Measurements from ENCODE around the gene FAM83D. TPM values are rescaled to one million over a fixed set of nuclear protein-coding genes. Genes with fewer than 3 reads are reported as not detected.

FAM83D gene
- total and polyA plus RNA-seq, 2 of the 8 experiments (the other 6 are each of a cell fraction or from before 2014, with no cell fraction given), result 60.9 to 62.6 TPM

DNA sequence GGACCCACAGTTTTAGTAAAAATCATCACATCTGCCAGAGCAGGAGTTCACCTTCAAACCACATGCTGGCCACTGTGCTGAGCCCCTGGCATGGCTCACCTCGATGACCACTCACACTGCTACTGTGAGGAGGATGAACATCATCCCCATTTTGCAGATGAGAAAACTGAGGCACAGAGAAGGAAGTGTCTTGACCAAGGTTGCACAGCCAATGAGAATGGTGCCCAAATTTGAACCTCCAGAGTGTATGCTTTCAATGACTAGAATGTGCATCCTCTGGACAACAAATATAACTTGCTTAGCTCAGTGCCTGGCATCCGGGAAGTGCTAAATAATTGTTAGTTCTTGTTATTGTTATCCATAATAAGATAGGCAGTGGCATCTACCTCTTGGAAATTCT, 37.2 kb upstream of the FAM83D start:
- TF ChIP-seq FOSL1 (IDR thresholded peaks at IDR 0.05; ENCODE audit: insufficient read depth, low read depth, low read length) (no peak), GABPA (IDR thresholded peaks at IDR 0.05; ENCODE audit: borderline replicate concordance, insufficient read depth, low read length) (no peak), ZNF274 (IDR thresholded peaks at IDR 0.05; ENCODE audit: borderline replicate concordance, extremely low read depth, low read length) (no peak), RNF2 (IDR thresholded peaks at IDR 0.05; ENCODE audit: borderline replicate concordance, low read depth, low read length, missing control alignments, poor library complexity, severe bottlenecking) (no peak), RFX5 (IDR thresholded peaks at IDR 0.05; ENCODE audit: borderline replicate concordance, low read depth, low read length) (no peak), RAD21 (IDR thresholded peaks at IDR 0.05 in 1 of 2, conservative IDR thresholded peaks at IDR 0.05 in 1 of 2; ENCODE audit: low read depth in 2 of 2, low read length in 2 of 2) (no peak), ASH2L (IDR thresholded peaks at IDR 0.05; ENCODE audit: low read length) (no peak)
- TF ChIP-seq, protein P1, sequence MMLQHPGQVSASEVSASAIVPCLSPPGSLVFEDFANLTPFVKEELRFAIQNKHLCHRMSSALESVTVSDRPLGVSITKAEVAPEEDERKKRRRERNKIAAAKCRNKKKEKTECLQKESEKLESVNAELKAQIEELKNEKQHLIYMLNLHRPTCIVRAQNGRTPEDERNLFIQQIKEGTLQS (IDR thresholded peaks at IDR 0.05; ENCODE audit: insufficient read depth, low read depth, low read length), result no peak
- TF ChIP-seq, protein P2, sequence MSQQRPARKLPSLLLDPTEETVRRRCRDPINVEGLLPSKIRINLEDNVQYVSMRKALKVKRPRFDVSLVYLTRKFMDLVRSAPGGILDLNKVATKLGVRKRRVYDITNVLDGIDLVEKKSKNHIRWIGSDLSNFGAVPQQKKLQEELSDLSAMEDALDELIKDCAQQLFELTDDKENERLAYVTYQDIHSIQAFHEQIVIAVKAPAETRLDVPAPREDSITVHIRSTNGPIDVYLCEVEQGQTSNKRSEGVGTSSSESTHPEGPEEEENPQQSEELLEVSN (IDR thresholded peaks at IDR 0.05), result no peak
- H2BK20ac ChIP-seq (ENCODE audit: low read length), result no peak overlapping the region
- no peak overlapping the region for H2AK5ac ChIP-seq (ENCODE audit: low read depth, low read length)
- no peaks in the 10 kb centered on the region; the same call in 1 of the 2 replicates for H3K79me1 ChIP-seq (ENCODE audit: low read depth, low read length)
- no peak overlapping the region for H3K4ac ChIP-seq (replicated peaks; ENCODE audit: insufficient read length, low read depth, low read length)
- CTCF ChIA-PET (ENCODE audit: partially characterized antibody), result interaction anchor here (2.5 kb wide), 1 partner anchor 30 kb away, joined by 8 read pairs; no protein-coding TSS in a partner anchor
- no peak overlapping the region for H2BK12ac ChIP-seq (ENCODE audit: low read depth, low read length)
- no peaks in the 10 kb centered on the region for H3K79me2 ChIP-seq (ENCODE audit: control insufficient read depth in 1 of 2, insufficient read depth in 2 of 2, low read length in 2 of 2)
- H2BK15ac ChIP-seq (ENCODE audit: low read length), result no peak overlapping the region
- no peak for FAIRE-seq
- no peak overlapping the region for H3K56ac ChIP-seq (replicated peaks; ENCODE audit: insufficient read length, low read depth, low read length)
- H3K9ac ChIP-seq (replicated peaks in 1 of 4; ENCODE audit: extremely low read depth in 1 of 4, low read depth in 3 of 4, low read length in 3 of 4), result no peak overlapping the region
- H3K4me3 ChIP-seq (ENCODE audit: extremely low read depth in 1 of 4, insufficient read depth in 2 of 4, low read depth in 3 of 4, low read length in 4 of 4), result no peak overlapping the region
- peaks cover 0 to 8% (median 4%) of the 10 kb centered on the region in 4 experiments; a peak in 5 of 7 replicates for H3K4me1 ChIP-seq (replicated peaks in 1 of 4; ENCODE audit: control insufficient read depth in 3 of 4, insufficient read depth in 4 of 4, low read length in 3 of 4)
- no peaks in the 10 kb centered on the region; a peak in 1 of 7 replicates for H3K27me3 ChIP-seq (replicated peaks in 1 of 4; ENCODE audit: control insufficient read depth in 3 of 4, extremely low read depth in 1 of 4, insufficient read depth in 3 of 4, low read length in 3 of 4)
- no peak overlapping the region for H3K27ac ChIP-seq (ENCODE audit: low read depth, low read length)
- no peak overlapping the region for H3K4me2 ChIP-seq (ENCODE audit: insufficient read depth in 1 of 2, low read depth in 2 of 2, low read length in 2 of 2)
- H3K36me3 ChIP-seq (ENCODE audit: control insufficient read depth in 2 of 4, insufficient read depth in 4 of 4, low read length in 3 of 4), result no peaks in the 10 kb centered on the region
- H3K9me3 ChIP-seq (ENCODE audit: insufficient read depth in 2 of 2, low read depth in 1 of 2, low read length in 1 of 2), result no peaks in the 10 kb centered on the region
- no peak overlapping the region for H2BK120ac ChIP-seq (replicated peaks; ENCODE audit: low read depth, low read length)
- no peak overlapping the region for H2BK5ac ChIP-seq (ENCODE audit: low read depth, low read length)
- H2AFZ ChIP-seq (ENCODE audit: low read length), result no peak overlapping the region
- H4K8ac ChIP-seq (ENCODE audit: extremely low read depth, insufficient read depth, low read length), result no peak overlapping the region
- H3K14ac ChIP-seq (ENCODE audit: insufficient read length), result no peak overlapping the region
- H4K20me1 ChIP-seq (replicated peaks in 1 of 2; ENCODE audit: control insufficient read depth in 1 of 2, insufficient read depth in 2 of 2, low read length in 2 of 2), result peaks cover 0 to 2% of the 10 kb centered on the region in 2 experiments
- no peak overlapping the region for H3K23ac ChIP-seq (ENCODE audit: insufficient read length)
- no peak overlapping the region for H4K91ac ChIP-seq (replicated peaks; ENCODE audit: insufficient read length, low read length)
- no peak for DNase-seq (ENCODE audit: low read depth in 1 of 2, low spot score in 2 of 2)
- peaks cover 2% of the 10 kb centered on the region; the same call in 1 of the 2 replicates for H3K23me2 ChIP-seq (ENCODE audit: low read depth, low read length)
- no peak overlapping the region for H4K5ac ChIP-seq (ENCODE audit: insufficient read length, low read depth, low read length)
- POLR2A ChIA-PET (ENCODE audit: partially characterized antibody), result interaction anchor here (1.3 kb wide), 1 partner anchor 10 kb away, joined by 6 read pairs; no protein-coding TSS in a partner anchor
- no peak overlapping the region for H3K18ac ChIP-seq (ENCODE audit: extremely low read depth, low read length)
- WGBS, 2 experiments (ENCODE audit: extremely low coverage in 1 of 2, insufficient coverage in 1 of 2, insufficient read length in 1 of 2, insufficient replicate concordance in 2 of 2, low coverage in 1 of 2, low lambda C conversion rate in 2 of 2, missing lambda C conversion rate in 1 of 2), result 95% methylated on average over 2 of the region's 2 CpGs; no CpG with 5 or more reads in 1 of the 2 experiments
